HEK293T (cell line): Measurements from ENCODE around the gene BBS5.
"Not testable (repeated sequence)": the region's sequence is repeated elsewhere in the genome, so short reads cannot be mapped to it uniquely, and the experiment has no call there.

Source experiments
- ARNT ChIP-seq: fragments of 450-650 bp; IDR thresholded peaks from 2 replicates; pipeline ENCODE4 v1.6.1; 2017; ENCODE audit warnings: mild to moderate bottlenecking
- SP1 ChIP-seq: fragments of 450-650 bp; IDR thresholded peaks from 2 replicates; pipeline ENCODE4 v1.6.1; 2017

DNA sequence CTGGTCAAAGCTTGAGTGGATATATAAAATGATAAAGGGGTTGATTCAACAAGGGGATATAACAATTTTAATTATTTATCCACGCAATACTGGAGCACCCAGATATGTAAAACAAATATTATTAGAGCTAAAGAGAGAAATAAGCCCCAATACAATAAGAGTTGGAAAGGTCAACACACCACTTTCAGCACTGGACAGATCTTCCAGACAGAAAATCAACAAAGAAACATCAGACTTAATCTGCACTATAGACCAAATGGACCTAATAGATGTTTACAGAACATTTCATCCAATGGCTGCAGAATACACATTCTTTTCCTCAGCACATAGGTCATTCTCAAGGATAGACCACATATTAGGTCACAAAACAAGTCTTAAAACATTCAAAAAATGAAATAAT, 45.1 kb upstream of the BBS5 start:
- TF ChIP-seq ARNT, SP1: not testable (repeated sequence)
